Fibroblast of lung (primary cell): ENCODE data around the gene MRPS33. TPM values are rescaled to one million over a fixed set of nuclear protein-coding genes. Genes with fewer than 3 reads are reported as not detected.

Experiments
- DNase-seq, 2 donors: peaks; one replicate each; pipeline versions ENCODE4 v3.0.0 to v3.0.0-alpha.2; 2010; ENCODE audit warnings: low read depth in 2 of 2
- H2AFZ ChIP-seq: 2 replicates; pipeline ENCODE4 v1.5.1; 2012; ENCODE audit warnings: low read length, control low read depth, inconsistent platforms
- H3K27ac ChIP-seq: 2 replicates; pipeline ENCODE4 v1.5.1; 2011; ENCODE audit warnings: low read length, control low read depth; ENCODE audit not compliant: insufficient read depth
- H3K27me3 ChIP-seq: 2 replicates; pipeline ENCODE4 v1.5.1; 2011; ENCODE audit warnings: mild to moderate bottlenecking, low read length; ENCODE audit not compliant: control insufficient read depth, insufficient read depth
- H3K36me3 ChIP-seq: 2 replicates; pipeline ENCODE4 v1.5.1; 2011; ENCODE audit warnings: low read length; ENCODE audit not compliant: control insufficient read depth, insufficient read depth
- H3K4me1 ChIP-seq: 2 replicates; pipeline ENCODE4 v1.5.1; 2011; ENCODE audit warnings: low read length; ENCODE audit not compliant: control insufficient read depth, insufficient read depth; ENCODE audit errors: extremely low read depth
- H3K4me2 ChIP-seq: 2 replicates; pipeline ENCODE4 v1.5.1; 2011; ENCODE audit warnings: low read length, control low read depth; ENCODE audit not compliant: insufficient read depth; ENCODE audit errors: extremely low read depth
- H3K4me3 ChIP-seq, 4 experiments: fragments of 200-600 bp in 1 of 4; sonication (generic) in 1 of 4; replicated peaks in 1 of 4; 2 replicates each; pipeline ENCODE4 v1.5.1; 2011 to 2016; ENCODE audit warnings: low read length in 4 of 4, low read depth in 3 of 4, mild to moderate bottlenecking in 3 of 4, control low read depth in 2 of 4, inconsistent platforms in 1 of 4, mixed read lengths in 1 of 4; ENCODE audit not compliant: insufficient read depth in 1 of 4; ENCODE audit errors: control extremely low read depth in 1 of 4
- H3K79me2 ChIP-seq: 2 replicates; pipeline ENCODE4 v1.5.1; 2012; ENCODE audit warnings: mild to moderate bottlenecking, low read length, inconsistent platforms; ENCODE audit not compliant: control insufficient read depth, insufficient read depth
- H3K9ac ChIP-seq: 2 replicates; pipeline ENCODE4 v1.5.1; 2011; ENCODE audit warnings: mild to moderate bottlenecking, low read length, control low read depth; ENCODE audit not compliant: insufficient read depth
- H3K9me3 ChIP-seq: 2 replicates; pipeline ENCODE4 v1.5.1; 2012; ENCODE audit warnings: low read depth, low read length; ENCODE audit not compliant: control insufficient read depth, insufficient read depth
- H4K20me1 ChIP-seq: 2 replicates; pipeline ENCODE4 v1.5.1; 2011; ENCODE audit warnings: low read length; ENCODE audit not compliant: control insufficient read depth, insufficient read depth; ENCODE audit errors: extremely low read depth
- EZH2 ChIP-seq: IDR thresholded peaks from 2 replicates; pipeline ENCODE4 v1.5.1; 2012; ENCODE audit warnings: low read length, control low read depth, mild to moderate bottlenecking; ENCODE audit errors: missing control alignments
- polyA plus RNA-seq, 2 donors: library from polyadenylated mRNA; depleted of rRNA in 1 of 2; stranded (reverse) in 1 of 2; unstranded in 1 of 2; fragments of >200 nt; gene quantifications; 2 replicates each; pipeline ENCODE4 v1.2.1, GENCODE V29; 2011 to 2012; ENCODE audit warnings: missing spikeins in 1 of 2
- total RNA-seq: library from RNA; depleted of rRNA; stranded (reverse); fragments of >200 nt; gene quantifications from 2 replicates; pipeline ENCODE4 v1.2.1, GENCODE V29; 2014
- TF ChIP-seq, protein P1 (sequence below), 2 donors: IDR thresholded peaks in 1 of 2; conservative IDR thresholded peaks in 1 of 2; 1 replicate in 1 of 2; 2 replicates in 1 of 2; pipeline ENCODE4 v1.5.1; 2011 to 2012; ENCODE audit warnings: low read length in 2 of 2, control low read depth in 1 of 2, inconsistent platforms in 1 of 2, low read depth in 1 of 2, mild to moderate bottlenecking in 1 of 2

Gene MRPS33
- total and polyA plus RNA-seq, 2 donors (not counting 1 experiment from before 2014, with no cell fraction given), result 40.1 to 64.8 TPM

GRCh38 chr7:141003172-141004065 is 11.3 kb downstream of the MRPS33 start:
- H3K4me1 ChIP-seq, result no peaks in the 10 kb centered on the region
- peaks cover 1% of the 10 kb centered on the region for H3K36me3 ChIP-seq
- H3K27ac ChIP-seq, result no peak overlapping the region
- H3K79me2 ChIP-seq, result no peaks in the 10 kb centered on the region
- no peak for DNase-seq
- no peak overlapping the region for H3K4me2 ChIP-seq
- TF ChIP-seq EZH2, result no peak
- TF ChIP-seq, protein P1, sequence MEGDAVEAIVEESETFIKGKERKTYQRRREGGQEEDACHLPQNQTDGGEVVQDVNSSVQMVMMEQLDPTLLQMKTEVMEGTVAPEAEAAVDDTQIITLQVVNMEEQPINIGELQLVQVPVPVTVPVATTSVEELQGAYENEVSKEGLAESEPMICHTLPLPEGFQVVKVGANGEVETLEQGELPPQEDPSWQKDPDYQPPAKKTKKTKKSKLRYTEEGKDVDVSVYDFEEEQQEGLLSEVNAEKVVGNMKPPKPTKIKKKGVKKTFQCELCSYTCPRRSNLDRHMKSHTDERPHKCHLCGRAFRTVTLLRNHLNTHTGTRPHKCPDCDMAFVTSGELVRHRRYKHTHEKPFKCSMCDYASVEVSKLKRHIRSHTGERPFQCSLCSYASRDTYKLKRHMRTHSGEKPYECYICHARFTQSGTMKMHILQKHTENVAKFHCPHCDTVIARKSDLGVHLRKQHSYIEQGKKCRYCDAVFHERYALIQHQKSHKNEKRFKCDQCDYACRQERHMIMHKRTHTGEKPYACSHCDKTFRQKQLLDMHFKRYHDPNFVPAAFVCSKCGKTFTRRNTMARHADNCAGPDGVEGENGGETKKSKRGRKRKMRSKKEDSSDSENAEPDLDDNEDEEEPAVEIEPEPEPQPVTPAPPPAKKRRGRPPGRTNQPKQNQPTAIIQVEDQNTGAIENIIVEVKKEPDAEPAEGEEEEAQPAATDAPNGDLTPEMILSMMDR (conservative IDR thresholded peaks at IDR 0.05 in 1 of 2, IDR thresholded peaks at IDR 0.05 in 1 of 2; ENCODE audit: low read depth in 1 of 2, low read length in 2 of 2), result no peak
- H3K4me3 ChIP-seq, result no peak overlapping the region
- H3K27me3 ChIP-seq, result peaks cover 4% of the 10 kb centered on the region
- no peaks in the 10 kb centered on the region for H3K9me3 ChIP-seq
- no peak overlapping the region for H2AFZ ChIP-seq
- H3K9ac ChIP-seq, result no peak overlapping the region
- no peaks in the 10 kb centered on the region for H4K20me1 ChIP-seq

DNA sequence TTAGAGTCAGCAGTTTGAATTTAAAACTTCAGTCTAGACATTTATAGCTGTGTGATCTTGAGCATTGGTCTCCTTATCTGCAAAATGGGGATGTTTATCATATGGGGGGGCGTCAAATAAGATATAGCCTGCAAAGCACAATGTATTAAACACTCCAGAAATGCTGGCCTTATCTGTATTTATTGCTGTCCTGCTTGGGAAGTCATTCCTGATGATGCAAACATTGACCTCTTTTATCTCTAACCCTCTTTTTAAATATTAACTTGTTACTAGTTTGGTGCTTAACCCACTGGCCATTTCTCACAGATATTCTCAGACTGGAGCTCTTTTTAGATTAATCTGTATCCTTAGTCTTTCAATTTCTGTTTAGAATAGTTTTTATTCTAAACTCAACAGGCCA is 13.2 kb downstream of the MRPS33 start:
- H2AFZ ChIP-seq, result no peak overlapping the region
- no peaks in the 10 kb centered on the region for H4K20me1 ChIP-seq
- no peaks in the 10 kb centered on the region for H3K9me3 ChIP-seq
- H3K4me2 ChIP-seq, result no peak overlapping the region
- no peaks in the 10 kb centered on the region for H3K36me3 ChIP-seq
- H3K9ac ChIP-seq, result no peak overlapping the region
- H3K27ac ChIP-seq, result no peak overlapping the region
- no peaks in the 10 kb centered on the region for H3K79me2 ChIP-seq
- TF ChIP-seq, protein P1 (conservative IDR thresholded peaks at IDR 0.05 in 1 of 2, IDR thresholded peaks at IDR 0.05 in 1 of 2; ENCODE audit: low read depth in 1 of 2, low read length in 2 of 2), result no peak
- no peak for DNase-seq
- no peak overlapping the region for H3K4me3 ChIP-seq
- H3K4me1 ChIP-seq, result no peaks in the 10 kb centered on the region
- peaks cover 4% of the 10 kb centered on the region for H3K27me3 ChIP-seq

DNA sequence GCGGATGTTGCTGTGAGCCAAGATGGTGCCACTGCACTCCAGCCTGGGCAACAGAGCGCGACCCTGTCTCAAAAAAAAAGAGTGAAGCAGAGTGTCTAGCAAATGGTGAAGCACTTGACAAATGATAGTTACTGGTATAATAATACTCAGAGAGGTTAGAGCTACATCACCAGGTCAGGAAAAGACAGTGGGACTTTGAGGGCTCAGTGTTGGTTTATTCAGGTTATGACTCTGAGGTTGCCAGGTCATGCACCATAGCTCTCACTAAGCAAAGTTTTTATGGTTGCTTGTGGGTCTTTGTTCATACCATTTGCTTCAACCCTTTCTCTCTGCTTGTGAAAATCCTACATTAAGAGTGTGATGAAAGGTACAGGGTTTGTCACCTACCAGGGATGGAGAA is 13.6 kb downstream of the MRPS33 start:
- Histone ChIP-seq H3K36me3 (no peaks in the 10 kb centered on the region), H3K4me1 (no peaks in the 10 kb centered on the region), H3K4me2 (no peak overlapping the region)

More for the DNA sequence above, 13.6 kb downstream of the MRPS33 start:
- TF ChIP-seq, protein P1 (conservative IDR thresholded peaks at IDR 0.05 in 1 of 2, IDR thresholded peaks at IDR 0.05 in 1 of 2; ENCODE audit: low read depth in 1 of 2, low read length in 2 of 2), result no peak
- TF ChIP-seq EZH2, result no peak
- DNase-seq, result no peak
- Histone ChIP-seq H3K9ac (no peak overlapping the region), H3K79me2 (no peaks in the 10 kb centered on the region), H2AFZ (no peak overlapping the region), H4K20me1 (no peaks in the 10 kb centered on the region), H3K27ac (no peak overlapping the region), H3K27me3 (peaks cover 4% of the 10 kb centered on the region), H3K9me3 (no peaks in the 10 kb centered on the region), H3K4me3 (no peak overlapping the region)
